CD4-positive, alpha-beta T cell treated with Interleukin-21 for 1 hour (primary cell): ENCODE measurements around the gene ATP8B3.
"Not testable (repeated sequence)": the region's sequence is repeated elsewhere in the genome, so short reads cannot be mapped to it uniquely, and the experiment has no call there.

Experiments
- DNase-seq: peaks from one replicate; pipeline ENCODE4 v3.0.0-alpha.2; 2020

Gene ATP8B3

DNA sequence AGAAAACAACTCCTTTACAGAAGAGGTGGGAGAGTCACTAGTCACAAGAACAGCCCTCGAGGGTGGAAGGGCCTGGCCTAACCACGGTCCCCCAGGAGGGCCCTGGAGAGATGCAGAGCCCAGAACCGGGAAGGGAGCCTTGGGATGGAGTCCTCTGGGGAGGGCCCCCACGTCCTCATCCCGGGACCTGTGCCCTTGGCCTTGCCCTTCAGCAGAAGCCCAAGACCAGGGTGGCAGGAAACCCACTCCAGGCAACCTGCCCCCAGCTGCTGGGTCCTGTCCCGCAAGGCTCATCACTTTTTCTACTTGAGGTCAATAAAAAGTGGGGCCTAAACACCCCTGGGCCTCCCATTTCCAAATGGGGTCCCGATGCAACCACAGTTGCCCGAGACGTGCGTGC is 2.3 kb upstream of the ATP8B3 start:
- no peak for DNase-seq

DNA sequence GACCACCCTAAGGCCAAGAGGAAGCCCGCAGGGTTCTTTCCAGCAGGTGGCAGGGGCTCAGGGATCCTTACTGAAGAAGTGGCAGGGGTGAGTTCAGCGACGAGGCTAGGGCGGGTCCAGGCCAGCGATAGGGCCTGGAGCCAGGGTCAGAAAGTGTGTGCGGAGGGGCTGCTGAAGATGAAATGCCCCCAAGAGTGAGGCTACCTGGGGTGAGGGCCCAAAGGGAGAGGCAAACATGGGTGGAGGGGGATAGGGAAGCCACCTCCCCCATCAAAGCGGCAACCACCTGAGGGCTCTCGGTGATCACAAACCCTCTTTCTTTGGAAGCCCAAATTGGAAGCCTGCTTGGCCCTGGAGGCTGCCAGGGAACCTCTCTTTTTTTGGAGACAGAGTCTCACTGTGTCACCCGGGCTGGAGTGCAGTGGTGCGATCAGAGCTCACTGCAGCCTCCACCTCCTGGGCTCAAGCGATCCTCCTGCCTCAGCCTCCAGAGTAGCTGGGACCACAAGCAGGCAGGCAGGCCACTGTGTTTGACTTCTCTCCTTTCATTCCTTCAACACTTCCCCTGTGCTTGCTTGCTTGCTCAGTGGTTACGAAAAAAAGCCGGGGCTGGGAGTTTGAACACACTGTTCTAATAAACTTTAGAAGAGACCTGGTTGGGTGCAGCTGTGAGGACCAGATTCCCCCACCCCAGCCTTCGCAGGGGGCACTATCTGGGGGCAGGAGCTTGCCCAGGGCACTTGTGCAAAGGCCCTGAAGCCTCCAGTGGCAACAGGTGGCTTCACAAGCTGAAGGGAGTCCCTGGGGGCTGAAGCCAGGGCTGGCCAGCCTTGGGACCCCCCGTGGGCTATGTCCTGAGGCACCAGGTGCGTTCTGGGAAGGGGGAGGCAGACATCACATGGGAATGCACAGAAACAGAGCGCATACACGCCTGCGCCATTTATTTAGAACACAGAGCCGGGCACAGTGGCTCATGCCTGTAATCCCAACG is 1.4 kb upstream of the ATP8B3 start:
- no peak for DNase-seq

DNA sequence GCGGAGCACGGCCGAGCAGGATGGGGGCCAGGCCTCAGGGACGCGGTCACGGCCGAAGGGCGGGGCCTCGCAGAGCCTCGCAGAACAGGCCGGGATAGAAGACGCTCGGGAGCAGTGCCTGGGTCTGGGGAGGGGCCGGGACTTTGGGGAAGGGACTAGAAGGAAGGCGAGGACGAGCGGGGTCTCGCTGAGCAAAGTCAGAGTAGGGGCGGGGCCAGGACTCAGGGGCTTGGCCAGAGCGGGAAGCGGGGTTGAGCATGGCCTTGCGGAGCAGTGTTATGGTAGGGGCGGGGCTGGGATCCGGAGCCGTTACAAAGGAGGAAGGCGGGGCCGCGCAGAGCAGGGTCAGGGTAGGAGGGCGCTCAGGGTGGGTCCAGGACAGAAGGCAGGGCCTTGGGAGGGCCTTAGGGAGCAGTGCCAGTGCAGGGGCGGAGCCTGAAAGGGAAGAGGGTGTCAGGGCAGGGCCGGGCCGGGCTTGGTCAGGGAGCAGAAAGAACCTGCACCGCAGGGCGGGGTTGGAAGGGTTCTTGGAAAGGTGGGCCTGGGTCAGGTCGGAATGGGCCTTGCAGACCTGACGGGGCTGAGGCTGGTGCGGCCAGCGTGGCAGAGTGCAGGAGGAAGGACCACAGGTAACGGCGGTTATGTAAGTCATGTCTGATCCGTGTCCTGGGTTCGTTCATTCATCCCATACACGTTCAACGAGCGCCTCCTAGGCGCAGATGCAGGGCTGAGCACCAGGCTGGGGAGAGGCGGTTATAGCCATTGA is 533 bp upstream of the ATP8B3 start:
- DNase-seq, result peak; percentile 93

DNA sequence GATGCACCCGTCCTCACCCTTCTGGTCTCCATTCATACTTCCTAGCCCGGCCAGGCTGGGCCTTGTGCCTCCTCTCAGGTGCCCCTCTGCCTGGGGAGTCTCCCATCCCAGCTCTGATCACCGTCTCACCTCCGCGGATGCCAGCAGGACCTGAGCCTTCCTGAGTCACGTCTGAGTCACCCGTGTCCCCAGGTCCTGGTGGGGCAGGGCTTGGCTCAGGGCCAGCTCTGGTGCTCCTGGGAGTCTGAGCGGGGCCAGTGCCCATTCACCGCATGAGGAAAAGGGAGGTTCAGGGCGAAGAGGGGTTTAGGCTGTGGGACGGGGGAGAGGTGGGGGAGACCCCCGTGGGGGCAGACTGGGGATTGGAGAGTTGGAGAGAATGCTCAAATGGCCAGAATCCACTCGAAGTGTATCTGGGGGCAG is 593 bp downstream of the ATP8B3 start:
- DNase-seq, result peak; percentile 25

DNA sequence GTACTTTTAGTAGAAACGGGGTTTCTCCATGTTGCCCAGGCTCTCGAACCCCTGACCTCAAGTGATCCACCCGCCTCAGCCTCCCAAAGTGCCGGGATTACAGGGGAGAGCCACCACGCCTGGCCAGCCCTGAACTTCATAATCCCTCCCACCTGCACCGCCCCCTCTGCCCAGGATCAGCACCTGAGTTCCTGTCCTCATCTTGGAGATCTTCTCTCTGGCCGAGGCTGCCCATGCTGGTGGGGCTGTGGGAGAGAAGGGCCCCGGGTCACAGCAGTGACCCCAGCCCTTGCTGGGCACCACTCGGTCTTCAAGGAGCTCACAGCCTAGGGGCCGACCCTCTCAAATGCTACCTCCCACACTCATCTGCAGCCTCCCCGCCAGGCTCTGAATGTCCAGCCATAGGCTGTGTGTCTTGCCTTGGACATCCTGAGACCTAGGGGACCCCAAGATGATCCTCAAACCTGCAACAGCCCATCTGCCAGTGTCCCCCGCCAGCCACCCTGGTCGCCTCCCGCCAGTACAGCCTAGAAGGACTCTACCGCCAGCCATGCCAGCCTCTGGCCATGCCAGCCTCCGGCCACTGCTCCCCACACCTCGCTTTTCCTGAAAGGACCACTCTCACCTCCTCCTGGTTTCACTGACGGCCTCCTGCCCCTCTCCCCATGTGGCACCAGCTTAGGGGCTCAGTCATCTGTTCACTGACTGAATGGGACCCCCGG is 1.5 kb downstream of the ATP8B3 start:
- no peak for DNase-seq

DNA sequence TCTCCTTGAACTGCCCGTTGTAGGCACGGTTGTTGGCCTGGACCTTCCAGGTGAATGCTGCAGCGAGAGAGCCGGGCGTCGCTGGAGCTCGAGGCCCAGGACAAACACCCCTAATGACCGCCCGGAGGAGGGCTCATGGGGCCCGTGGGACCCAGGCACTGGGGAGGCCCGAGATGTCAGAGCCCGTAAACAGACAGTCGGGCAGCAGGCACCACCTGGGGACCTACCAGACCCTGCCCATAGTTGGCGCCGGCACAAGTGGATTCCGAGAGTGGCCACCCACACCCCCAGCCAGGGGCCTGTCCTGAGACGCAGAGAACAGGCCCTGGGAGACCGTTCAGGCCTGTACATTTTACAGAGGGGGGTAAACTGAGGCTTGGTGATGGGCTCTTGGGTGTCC is 2.4 kb downstream of the ATP8B3 start:
- DNase-seq, result no peak

DNA sequence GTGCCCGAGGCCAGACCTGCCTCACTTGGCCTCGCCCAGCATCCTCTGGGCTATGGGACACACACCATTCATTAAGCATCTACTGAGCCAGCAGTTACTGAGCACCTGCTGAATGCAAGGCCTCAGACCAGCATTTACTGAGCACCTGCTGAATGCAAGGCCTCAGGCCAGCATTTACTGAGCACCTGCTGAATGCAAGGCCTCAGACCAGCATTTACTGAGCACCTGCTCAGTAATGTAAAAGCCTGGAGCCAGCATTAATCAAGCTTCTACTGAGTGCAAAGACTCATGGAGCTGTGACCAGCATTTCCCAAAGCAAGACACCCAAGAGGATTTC is 3.7 kb downstream of the ATP8B3 start:
- DNase-seq, result no peak

DNA sequence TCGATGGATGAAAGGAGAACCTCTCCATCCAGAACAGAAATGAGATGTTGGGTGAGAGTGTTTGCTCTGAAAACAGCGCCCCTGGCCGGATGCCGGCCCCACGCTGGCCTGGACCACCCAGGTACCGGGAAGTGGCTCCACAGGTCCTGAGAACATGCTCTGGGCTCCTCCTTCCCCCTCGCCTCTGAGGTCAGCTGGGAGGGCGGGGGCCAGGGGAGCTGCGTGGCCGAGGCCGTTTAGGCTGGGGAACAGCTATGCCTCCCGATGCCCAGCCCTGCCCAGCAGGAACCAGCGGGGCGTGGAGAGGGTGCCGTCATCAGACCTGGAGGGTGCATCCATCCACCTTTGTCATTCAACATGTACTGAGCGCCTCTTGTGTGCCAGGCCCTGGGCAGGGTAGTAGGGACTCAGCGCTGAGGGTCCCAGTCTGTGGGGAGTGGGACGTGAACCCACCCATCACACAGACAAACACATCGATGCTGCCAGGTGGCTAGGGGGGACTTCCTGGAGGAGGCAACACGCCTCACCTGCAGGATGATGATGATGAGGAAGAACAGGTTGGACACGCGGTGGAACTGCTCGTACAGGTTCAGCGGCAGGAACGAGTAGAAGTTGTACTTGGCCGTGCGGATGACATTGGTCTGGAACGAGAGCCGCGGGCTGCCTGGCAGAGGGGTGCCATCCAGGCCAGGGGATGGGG is 4.2 kb downstream of the ATP8B3 start:
- no peak for DNase-seq

DNA sequence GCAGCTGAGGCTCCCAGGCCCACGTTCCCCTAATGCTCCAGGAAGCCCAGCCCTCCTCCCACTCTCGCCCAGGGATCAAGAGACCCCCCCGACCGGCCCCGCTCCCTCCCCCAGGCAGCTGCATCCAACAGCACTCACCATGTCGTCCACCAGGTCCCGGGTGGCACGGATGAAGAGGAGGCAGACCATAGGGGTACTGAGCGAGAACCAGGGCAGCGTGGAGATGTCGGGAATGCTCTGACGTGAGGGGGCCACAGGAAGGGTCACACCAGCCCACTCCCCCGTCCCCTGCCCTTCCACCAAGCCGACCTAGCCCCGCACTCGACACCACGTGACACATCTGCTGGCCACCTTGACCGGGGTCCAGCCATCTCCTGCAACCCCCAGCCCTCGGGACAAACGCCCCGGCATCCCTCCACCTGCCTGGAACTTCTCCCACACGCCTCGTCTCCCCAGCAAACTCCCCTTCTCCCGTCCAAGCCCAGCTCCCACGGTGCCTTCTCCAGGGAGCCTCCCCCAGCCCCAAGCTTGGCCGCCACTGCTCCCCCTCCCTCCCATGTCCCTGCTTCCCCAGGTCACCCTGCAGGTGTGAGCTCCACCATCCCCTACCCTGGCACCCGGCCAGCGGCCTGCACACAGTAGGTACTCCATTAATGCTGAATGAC is 4.9 kb downstream of the ATP8B3 start:
- DNase-seq, result no peak

DNA sequence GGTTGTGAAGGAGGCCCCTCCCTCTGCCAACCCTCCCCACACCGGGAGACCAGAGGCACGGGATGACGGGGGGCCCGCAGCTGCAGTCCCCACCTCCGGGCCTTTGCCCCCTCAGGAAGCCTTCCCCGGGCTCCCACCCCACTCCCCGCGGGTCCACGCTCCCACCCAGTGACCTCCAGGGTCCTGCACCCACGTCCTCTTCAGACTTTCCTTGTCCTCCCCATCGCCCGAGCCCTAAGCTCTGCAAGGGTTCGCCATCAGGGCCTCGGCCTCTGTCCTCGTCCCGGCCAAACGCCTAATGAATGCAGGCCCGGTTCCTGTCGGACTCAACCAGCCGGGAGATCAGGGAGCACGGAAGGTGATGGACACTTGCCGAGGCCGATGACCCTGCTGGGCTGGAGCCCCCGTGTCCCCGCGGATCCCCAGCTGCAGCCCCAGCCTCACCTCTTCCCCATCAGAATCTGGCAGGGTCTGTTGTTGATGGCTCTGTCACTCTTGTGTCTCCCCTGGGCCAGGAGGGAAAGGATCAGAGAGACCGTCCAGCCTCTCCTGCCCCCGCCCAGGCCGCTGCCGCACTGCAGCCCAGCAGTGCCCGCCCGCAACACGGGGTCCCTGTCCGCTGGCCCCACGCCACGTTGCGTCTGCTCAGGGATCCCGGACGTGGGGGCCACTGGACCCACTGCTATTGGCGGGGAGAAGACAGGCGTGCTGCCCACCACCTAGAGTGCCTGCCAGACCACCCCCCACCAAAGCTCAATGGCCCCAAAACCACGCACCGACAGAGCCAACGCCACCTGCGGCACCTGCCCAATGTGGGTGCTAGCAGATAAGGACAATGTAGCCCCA is 5.7 kb downstream of the ATP8B3 start:
- no peak for DNase-seq

DNA sequence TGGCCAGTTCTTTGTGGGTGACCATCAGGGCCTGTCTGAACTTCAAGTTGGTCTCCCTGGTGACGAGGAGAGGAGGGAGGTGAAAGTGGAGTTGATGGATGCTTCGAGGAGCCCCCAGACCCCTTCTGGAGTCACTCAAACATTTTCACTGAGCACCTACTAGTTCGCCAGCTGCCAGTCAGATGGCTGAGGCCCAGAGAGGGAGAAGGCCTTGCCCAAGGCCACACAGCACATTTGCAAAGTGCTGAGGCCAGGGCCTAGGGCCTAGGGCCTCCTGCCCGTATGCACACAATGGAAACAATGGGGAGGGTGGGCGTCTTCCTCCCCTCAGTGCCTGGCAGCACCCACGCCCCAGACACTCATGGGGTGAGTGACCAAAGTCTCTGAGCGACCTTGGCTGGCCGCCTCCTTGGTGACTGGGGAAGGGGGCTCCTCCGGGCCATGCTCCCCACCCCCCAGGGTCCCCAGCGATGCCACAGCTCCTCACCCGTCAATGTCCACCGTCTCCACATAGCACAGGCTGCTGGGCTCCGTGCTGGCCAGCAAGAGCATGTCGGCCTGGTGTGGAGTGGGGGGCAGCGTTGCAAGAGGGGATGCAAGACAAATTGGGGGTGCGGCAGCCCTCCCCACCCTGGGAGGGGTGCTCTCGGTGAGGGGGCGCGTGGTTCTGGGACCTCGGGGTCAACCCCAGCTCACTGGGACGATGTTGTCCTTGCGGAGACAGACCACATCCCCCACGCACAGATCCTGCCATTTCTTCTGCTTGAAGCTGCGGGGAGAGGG is 6.5 kb downstream of the ATP8B3 start:
- no peak for DNase-seq

DNA sequence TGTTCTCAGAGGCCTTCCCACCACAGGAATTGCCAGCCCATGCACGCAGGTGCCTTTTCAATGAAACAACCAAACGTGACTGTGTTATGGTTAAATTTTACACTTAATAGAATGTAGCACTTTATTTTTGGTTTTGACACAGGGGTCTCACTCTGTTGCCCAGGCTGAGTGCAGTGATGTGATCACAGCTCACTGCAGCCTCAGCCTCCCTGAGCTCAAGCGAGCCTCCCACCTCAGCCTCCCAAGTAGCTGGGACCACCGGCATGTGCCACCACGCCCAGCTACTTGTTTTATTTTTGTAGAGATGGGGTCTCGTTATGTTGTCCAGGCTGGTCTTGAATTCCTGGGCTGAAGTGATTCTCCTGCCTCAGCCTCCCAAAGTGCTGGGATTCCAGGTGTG is 7.2 kb downstream of the ATP8B3 start:
- no peak for DNase-seq

DNA sequence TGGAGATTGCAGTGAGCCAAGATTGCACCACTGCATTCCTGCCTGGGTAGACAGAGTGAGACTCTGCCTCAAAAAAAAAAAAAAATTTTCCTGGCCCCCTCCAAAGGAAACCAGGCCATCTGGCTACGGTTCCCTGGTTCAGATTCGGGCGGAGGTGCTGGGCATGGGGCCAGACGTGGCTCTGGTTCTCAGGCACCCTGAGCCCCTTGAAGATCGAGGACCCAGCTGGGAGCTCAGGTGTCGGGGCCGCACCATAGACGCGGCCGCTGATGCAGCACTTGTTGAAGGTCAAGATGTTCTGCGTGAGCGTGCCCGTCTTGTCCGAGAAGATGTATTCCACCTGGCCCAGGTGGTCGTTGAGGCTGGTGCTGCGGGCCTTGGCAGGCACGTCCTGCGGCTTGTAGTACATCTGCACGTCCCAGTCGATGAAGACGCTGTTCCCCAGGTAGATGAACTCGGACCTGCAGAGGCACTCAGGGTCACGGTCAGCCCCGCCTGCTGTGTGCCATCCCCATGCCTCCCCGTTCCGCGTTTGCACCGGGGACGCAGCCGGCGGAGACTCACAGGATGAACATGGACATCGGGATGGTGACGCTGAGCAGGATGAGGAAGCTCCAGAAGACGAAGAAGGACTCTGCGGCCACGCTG is 12.3 kb downstream of the ATP8B3 start:
- no peak for DNase-seq

DNA sequence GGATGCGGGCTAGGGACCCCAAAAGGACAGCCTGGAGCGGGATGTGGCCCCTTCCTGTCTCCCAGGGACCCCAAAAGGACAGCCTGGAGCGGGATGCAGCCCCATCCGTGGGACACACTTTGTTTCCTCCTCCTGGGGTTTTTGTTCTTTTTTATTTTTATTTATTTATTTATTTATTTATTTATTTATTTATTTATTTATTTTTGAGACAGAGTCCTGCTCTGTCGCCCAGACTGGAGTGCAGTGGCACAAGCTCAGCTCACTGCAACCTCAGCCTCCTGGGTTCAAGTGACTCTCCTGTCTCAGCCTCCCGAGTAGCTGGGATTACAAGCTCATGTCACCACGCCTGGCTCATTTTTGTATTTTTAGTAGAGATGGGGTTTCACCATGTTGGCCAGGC is 14.8 kb downstream of the ATP8B3 start:
- not testable (repeated sequence) for DNase-seq

DNA sequence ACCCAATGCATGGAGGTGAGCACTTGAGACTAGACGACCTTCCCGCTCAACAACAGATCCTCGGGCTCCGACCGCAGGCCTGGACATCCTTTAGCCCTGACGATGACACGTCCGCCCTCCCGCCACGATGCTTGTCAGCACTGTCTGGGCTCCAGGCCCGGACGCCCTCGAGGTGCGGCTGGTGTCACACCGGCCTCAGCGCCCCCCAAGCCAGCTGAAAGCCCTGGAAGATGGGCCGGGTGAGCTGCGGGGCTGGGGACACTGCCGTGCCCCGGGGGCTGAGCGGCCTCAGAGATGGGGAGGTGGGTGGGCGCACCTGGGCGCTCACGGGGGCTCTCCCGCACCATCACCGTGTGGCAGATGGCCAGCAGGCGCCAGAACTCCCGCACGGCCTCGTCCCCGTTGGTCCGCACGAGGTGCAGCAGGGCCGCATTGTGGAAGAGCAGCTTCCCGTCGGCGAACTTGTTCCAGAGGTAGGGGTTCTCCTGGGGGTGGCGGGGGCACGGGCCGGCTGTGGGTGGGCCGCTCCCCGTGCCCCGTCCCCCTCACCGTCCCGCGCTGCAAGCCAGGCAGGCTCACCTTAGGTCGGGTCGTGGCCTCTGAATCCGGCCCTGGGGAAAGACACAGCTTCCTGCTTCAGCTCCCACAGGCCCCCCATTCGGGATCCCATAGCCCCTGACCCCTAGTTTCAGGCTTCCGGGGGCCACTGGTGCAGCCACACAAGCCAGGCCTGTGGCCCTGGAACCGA is 15.5 kb downstream of the ATP8B3 start:
- no peak for DNase-seq

DNA sequence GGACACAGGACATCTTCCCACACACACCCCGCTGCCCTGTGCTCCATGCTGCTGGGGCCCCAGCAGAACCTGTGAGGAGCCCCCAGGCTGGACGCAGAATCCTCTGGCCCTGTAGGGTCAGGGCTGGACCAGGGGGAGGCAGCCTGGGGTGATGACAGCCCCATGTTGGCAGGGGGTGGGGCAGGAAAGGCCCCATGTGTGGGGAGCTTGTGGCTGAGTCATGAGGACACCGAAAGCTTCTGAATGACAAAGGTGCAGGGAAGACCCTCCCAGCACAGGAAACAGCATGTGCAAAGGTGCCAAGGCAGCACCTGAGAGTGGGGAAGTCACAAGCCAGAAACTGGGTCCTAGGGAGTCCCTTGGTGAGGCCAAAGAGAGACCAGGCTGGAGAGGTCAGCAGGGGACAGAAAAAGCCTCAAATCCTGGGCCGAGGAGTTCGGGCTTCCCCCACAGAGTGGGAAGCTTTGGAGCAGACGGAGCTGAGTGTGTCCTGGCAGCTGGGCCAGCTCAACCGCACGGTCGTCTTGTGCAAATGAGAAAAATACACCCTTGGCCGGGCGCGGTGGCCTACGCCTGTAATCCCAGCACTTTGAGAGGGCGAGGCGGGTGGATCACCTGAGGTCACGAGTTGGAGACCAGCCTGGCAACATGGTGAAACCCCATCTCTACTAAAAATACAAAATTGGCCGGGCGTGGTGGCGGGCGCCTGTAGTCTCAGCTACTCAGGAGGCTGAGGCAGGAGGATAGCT is 17.5 kb downstream of the ATP8B3 start:
- DNase-seq, result no peak

DNA sequence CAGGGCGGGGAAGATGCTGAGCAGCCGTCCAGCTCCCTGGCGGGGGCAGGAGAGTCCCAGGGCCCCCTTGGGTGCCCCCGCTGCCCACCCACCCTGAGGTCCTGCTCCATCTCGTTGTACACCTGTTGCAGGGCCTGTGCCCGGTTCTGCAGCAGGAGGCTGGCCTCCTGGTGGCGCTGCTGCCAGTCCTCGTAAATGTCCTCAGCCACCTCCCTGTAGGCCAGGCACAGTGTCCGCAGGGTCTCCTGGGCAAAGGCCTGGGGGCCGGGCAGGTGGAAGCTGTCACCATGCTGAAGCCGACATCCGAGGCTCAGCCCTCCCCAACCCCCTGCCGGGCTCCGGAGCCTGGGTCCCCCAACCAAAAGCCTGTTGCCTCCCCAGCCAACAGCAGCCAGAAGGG is 20.2 kb downstream of the ATP8B3 start:
- DNase-seq, result no peak

DNA sequence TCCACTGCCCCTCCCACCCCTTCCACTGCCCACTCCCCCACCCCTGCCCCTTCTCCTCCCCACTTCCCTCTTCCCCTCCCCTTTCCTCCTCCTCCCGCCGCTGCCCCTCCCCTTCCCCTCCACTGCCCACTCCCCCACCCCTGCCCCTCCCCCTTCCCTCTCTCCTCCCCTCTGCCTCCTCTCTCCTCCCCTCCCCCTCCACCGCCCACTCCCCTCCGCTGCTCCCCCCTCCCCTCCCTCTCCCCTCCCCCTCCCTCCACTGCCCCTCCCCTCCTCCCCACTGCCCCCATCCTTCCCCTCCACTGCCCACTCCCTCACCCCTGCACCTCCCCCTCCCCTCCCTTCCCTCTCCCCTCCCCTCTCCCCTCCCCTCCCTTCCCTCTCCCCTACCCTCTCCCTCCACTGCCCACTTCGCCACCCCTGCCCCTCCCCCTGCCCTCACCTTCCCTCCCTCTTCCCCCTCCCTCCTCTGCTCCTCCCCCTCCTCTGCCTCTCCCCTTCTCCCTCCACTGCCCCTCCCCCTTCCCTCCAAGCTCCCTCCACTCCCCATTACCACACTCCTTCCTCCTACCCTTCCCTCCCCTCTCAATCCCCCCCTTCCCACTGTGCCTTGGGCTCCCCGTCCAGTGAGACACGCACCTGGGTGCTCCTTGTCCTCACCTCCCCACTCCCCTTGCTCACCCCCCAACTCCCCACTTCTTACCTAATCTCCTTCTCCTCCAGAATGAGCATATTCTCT is 21.9 kb downstream of the ATP8B3 start:
- no peak for DNase-seq
